Liver (tissue), 9 donors: ENCODE results near the gene CDC42EP2. TPM values are rescaled to one million over a fixed set of nuclear protein-coding genes. Genes with fewer than 3 reads are reported as not detected.

Source experiments
- DNase-seq: peaks from one replicate; pipeline ENCODE4 v3.0.0-alpha.2; 2017; ENCODE audit warnings: low spot score
- H3K27ac ChIP-seq, 2 donors: one replicate each; pipeline ENCODE4 v1.7.0; 2013; ENCODE audit warnings: inconsistent platforms in 2 of 2, low read length in 2 of 2, control low read depth in 1 of 2, low read depth in 1 of 2, mild to moderate bottlenecking in 1 of 2
- H3K27me3 ChIP-seq, 4 donors: one replicate each; pipeline versions ENCODE4 v1.6.1 to v1.7.0; 2013; ENCODE audit warnings: low read length in 3 of 4, inconsistent platforms in 1 of 4, mild to moderate bottlenecking in 1 of 4, moderate library complexity in 1 of 4; ENCODE audit not compliant: control insufficient read depth in 4 of 4, insufficient read depth in 4 of 4
- H3K36me3 ChIP-seq, 4 donors: one replicate each; pipeline versions ENCODE4 v1.6.1 to v1.7.0; 2013; ENCODE audit warnings: low read length in 3 of 4, mild to moderate bottlenecking in 3 of 4, low read depth in 1 of 4, moderate library complexity in 1 of 4; ENCODE audit not compliant: control insufficient read depth in 4 of 4, insufficient read depth in 3 of 4
- H3K4me1 ChIP-seq, 4 donors: one replicate each; pipeline versions ENCODE4 v1.6.1 to v1.7.0; 2013; ENCODE audit warnings: low read length in 3 of 4, mild to moderate bottlenecking in 3 of 4, moderate library complexity in 1 of 4; ENCODE audit not compliant: control insufficient read depth in 4 of 4, insufficient read depth in 4 of 4
- H3K4me3 ChIP-seq, 3 donors: one replicate each; pipeline versions ENCODE4 v1.6.1 to v1.7.0; 2013; ENCODE audit warnings: low read length in 3 of 3, control low read depth in 1 of 3, low read depth in 1 of 3, mild to moderate bottlenecking in 1 of 3
- H3K9ac ChIP-seq, 2 donors: one replicate each; pipeline ENCODE4 v1.7.0; 2013; ENCODE audit warnings: low read length in 2 of 2, mild to moderate bottlenecking in 2 of 2, moderate library complexity in 2 of 2, control low read depth in 1 of 2, low read depth in 1 of 2
- H3K9me3 ChIP-seq, 4 donors: one replicate each; pipeline versions ENCODE4 v1.6.1 to v1.7.0; 2013; ENCODE audit warnings: low read length in 3 of 4; ENCODE audit not compliant: control insufficient read depth in 4 of 4
- CTCF ChIP-seq: fragments of 150-350 bp; IDR thresholded peaks from 2 replicates; pipeline ENCODE4 v1.5.1; 2017; ENCODE audit warnings: improper control_type of control experiment, low read depth, low read length; ENCODE audit not compliant: missing input control
- GABPA ChIP-seq, 2 donors: IDR thresholded peaks in 1 of 2; conservative IDR thresholded peaks in 1 of 2; 2 replicates each; pipeline ENCODE4 v1.6.1; 2016; ENCODE audit warnings: antibody characterized with exemption in 2 of 2, mild to moderate bottlenecking in 1 of 2, moderate library complexity in 1 of 2
- HNF4G ChIP-seq: IDR thresholded peaks from 2 replicates; pipeline ENCODE4 v1.6.1; 2016; ENCODE audit warnings: antibody characterized with exemption
- JUND ChIP-seq, 2 donors: IDR thresholded peaks; 2 replicates each; pipeline ENCODE4 v1.6.1; 2016; ENCODE audit warnings: antibody characterized with exemption in 2 of 2
- MAX ChIP-seq: IDR thresholded peaks from 2 replicates; pipeline ENCODE4 v1.6.1; 2016; ENCODE audit warnings: antibody characterized with exemption
- NR2F2 ChIP-seq: IDR thresholded peaks from 2 replicates; pipeline ENCODE4 v1.6.1; 2016; ENCODE audit warnings: antibody characterized with exemption
- TAF1 ChIP-seq: conservative IDR thresholded peaks from 2 replicates; pipeline ENCODE4 v1.6.1; 2016; ENCODE audit warnings: antibody characterized with exemption, mild to moderate bottlenecking
- YY1 ChIP-seq: IDR thresholded peaks from 2 replicates; pipeline ENCODE4 v1.6.1; 2016; ENCODE audit warnings: antibody characterized with exemption, mild to moderate bottlenecking
- WGBS: extraction: QIAGEN DNeasy Blood & Tissue Kit; methylation state at CpG from one replicate; pipeline ENCODE4 v1.1.7; 2013; 5-methylcytosine and 5-hydroxymethylcytosine counted together
- polyA plus RNA-seq, 2 donors: library from polyadenylated mRNA; stranded (reverse) in 1 of 2; unstranded in 1 of 2; fragments of 200-250 nt in 1 of 2; fragments of >200 nt in 1 of 2; fragmentation: Nextera tagmentation in 1 of 2; extraction: Ambion mirVana in 1 of 2; gene quantifications; one replicate each; pipeline versions ENCODE4 v1.2.1 to v1.2.3, GENCODE V29; 2013 to 2015
- total RNA-seq, 2 donors: library from RNA; depleted of rRNA; stranded (reverse); fragments of >200 nt; gene quantifications; one replicate each; pipeline ENCODE4 v1.2.3, GENCODE V29; 2014
- TF ChIP-seq, protein P1 (sequence below): IDR thresholded peaks from 2 replicates; pipeline ENCODE4 v1.6.1; 2016; ENCODE audit warnings: antibody characterized with exemption
- donor health status: healthy.
- donor health status: healthy.
- donor health status: healthy.
- donor health status: healthy.
- donor health status: healthy.

Gene CDC42EP2
- total and polyA plus RNA-seq, 4 donors, result 1.8 to 3.4 (median 1.9) TPM

GRCh38 chr11:65295001-65295400 lies 19.7 kb upstream of the CDC42EP2 start (continued):
- no peak for TF ChIP-seq NR2F2
- TF ChIP-seq CTCF, result no peak
- no peak for TF ChIP-seq GABPA (IDR thresholded peaks at IDR 0.05 in 1 of 2, conservative IDR thresholded peaks at IDR 0.05 in 1 of 2)
- TF ChIP-seq HNF4G, result no peak
- TF ChIP-seq JUND (IDR thresholded peaks at IDR 0.05), result no peak

GRCh38 chr11:65295571-65296341 lies 18.9 kb upstream of the CDC42EP2 start:
- H3K4me1 ChIP-seq, result peaks cover 0 to 28% (median 19%) of the 10 kb centered on the region in 4 donors
- TF ChIP-seq TAF1 (no peak), MAX (no peak), HNF4G (no peak), YY1 (no peak), GABPA (IDR thresholded peaks at IDR 0.05 in 1 of 2, conservative IDR thresholded peaks at IDR 0.05 in 1 of 2) (no peak)
- TF ChIP-seq, protein P1, sequence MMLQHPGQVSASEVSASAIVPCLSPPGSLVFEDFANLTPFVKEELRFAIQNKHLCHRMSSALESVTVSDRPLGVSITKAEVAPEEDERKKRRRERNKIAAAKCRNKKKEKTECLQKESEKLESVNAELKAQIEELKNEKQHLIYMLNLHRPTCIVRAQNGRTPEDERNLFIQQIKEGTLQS, result no peak
- H3K36me3 ChIP-seq, result peaks cover 0 to 5% (median 2%) of the 10 kb centered on the region in 4 donors
- no peak overlapping the region for H3K9ac ChIP-seq
- WGBS, result 96% methylated on average over 11 of the region's 11 CpGs
- H3K9me3 ChIP-seq, result no peaks in the 10 kb centered on the region
- DNase-seq, result no peak
- no peak overlapping the region for H3K4me3 ChIP-seq
- no peak overlapping the region for H3K27ac ChIP-seq
- no peaks in the 10 kb centered on the region for H3K27me3 ChIP-seq

DNA sequence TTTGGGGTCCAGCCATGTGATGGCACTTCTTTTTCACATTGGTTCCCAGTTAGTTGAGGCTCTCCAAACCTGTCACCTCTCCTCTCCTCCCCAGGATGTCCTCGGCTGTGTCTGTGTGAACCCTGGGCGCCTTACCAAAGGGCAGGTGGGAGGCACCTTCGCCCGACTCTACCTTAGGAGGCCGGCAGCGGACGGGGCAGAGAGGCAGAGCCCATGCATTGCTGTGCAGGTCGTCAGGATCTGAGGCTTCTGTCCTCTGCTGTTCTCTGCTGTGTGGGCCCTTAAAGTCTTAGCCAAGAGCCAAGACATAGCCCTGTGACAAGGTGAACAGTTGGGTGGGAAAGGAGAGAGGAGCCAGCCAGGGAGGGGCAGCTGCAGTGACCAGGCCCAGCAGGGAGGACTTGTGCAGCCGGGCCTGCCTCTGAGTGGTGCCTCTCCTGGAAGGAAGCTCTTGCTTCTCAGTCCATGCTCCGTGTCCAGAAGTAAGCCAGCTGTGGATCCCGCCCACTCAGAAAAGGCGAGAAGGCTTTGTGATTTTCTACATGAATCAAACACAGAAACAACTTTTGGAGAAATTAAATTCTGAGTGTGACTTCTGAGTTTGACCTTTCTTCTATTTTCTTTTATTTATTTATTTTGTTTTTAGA lies 17.5 kb upstream of the CDC42EP2 start:
- H3K9me3 ChIP-seq, result no peaks in the 10 kb centered on the region
- no peak overlapping the region for H3K4me3 ChIP-seq
- peaks cover 0 to 5% (median 2%) of the 10 kb centered on the region in 4 donors for H3K36me3 ChIP-seq
- 83% methylated on average over 12 of the region's 12 CpGs for WGBS
- peak overlapping the region in 1 of 2 donors; percentile 36 for H3K27ac ChIP-seq
- TF ChIP-seq CTCF (no peak), GABPA (IDR thresholded peaks at IDR 0.05 in 1 of 2, conservative IDR thresholded peaks at IDR 0.05 in 1 of 2) (no peak)
- H3K27me3 ChIP-seq, result no peaks in the 10 kb centered on the region
- H3K4me1 ChIP-seq, result peaks cover 0 to 25% (median 19%) of the 10 kb centered on the region in 4 donors
- H3K9ac ChIP-seq, result no peak overlapping the region
- no peak for DNase-seq
